ENCODE data around the gene SMIM5. TPM values are rescaled to one million over a fixed set of nuclear protein-coding genes. Genes with fewer than 3 reads are reported as not detected.
A peak's percentile ranks its signal among the peaks of the same experiment; 100 is the strongest.

Gene SMIM5
- total and polyA plus RNA-seq, 8 donors, result 0.58 to 29.5 (median 7.9) TPM; not detected in 2

DNA sequence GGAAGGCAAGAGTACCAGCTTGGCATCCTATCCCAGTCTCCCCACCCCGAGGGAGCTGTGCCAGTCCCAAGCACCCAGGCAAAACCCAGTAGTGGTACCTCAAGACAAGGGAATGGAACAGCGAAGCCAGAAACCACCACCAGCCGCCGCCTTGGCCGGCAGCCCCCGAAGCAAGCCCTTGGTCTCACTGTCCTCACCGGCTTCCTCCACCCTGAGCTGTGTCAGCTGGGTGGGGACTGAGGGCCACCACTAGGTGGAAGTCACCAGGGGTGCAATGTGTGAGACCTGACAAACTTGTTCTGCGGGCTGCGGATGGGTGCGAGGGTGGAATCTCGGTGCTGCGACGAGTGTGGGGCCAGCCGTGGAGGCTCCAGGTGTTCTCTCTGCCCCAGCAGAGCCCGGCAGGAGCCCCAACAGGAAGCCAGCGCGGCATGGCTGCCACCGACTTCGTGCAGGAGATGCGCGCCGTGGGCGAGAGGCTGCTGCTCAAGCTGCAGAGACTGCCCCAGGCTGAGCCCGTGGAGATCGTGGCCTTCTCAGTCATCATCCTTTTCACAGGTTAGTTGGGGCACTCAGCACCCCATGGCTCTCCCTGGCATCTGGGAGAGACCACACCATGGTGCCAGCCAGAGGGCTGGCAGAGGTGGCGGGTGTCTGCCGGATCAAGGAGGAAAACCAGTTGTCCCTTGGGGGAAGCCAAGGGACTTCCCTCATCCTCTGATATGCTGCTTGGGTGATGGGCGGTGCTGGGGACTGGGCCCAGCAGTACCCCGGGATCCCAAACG is 6.7 kb downstream of the SMIM5 start:
- intact Hi-C loops (cut with DNase I; ENCODE audit: low total_unique reads), result no loop called here
- WGBS, 5 donors, result 39 to 75% (median 61%) methylated on average over 11 to 30 of the region's 30 CpGs
- Histone ChIP-seq H3K27ac (peak overlapping the region; percentile 69 to 96 (median 91)), H3K27me3 (no peaks in the 10 kb centered on the region), H3K9me3 (no peaks in the 10 kb centered on the region), H3K36me3 (peaks cover 0 to 35% (median 23%) of the 10 kb centered on the region in 4 donors), H3K4me1 (peaks cover 67 to 93% (median 86%) of the 10 kb centered on the region in 4 donors), H3K4me3 (peak overlapping the region in 1 of 4 donors; percentile 8)
- TF ChIP-seq POLR2AphosphoS5 (IDR thresholded peaks at IDR 0.05) (peak in 2 of 3 donors; percentile 76 to 83), EP300 (IDR thresholded peaks at IDR 0.05) (no peak), CTCF (IDR thresholded peaks at IDR 0.05) (peak in 4 of 7 experiments; percentile 23 to 52 (median 40))
- DNase-seq, result peak; percentile 83 to 92

GRCh38 chr17:75640556-75641119 is 7.4 kb downstream of the SMIM5 start:
- DNase-seq, result peak in 1 of 2 donors; percentile 9
- H3K36me3 ChIP-seq, result peaks cover 0 to 35% (median 23%) of the 10 kb centered on the region in 4 donors

GRCh38 chr17:75641343-75641742 is 8.1 kb downstream of the SMIM5 start:
- DNase-seq, result peak in 1 of 2 donors; percentile 25
- intact Hi-C loops (cut with DNase I; ENCODE audit: low total_unique reads), result no loop called here
- Histone ChIP-seq H3K27ac (peak overlapping the region; percentile 69 to 96 (median 91)), H3K4me1 (peaks cover 63 to 92% (median 84%) of the 10 kb centered on the region in 4 donors), H3K9me3 (no peaks in the 10 kb centered on the region), H3K4me3 (peak overlapping the region in 1 of 4 donors; percentile 8), H3K27me3 (no peaks in the 10 kb centered on the region), H3K36me3 (peaks cover 0 to 35% (median 22%) of the 10 kb centered on the region in 4 donors)
- TF ChIP-seq POLR2A (IDR thresholded peaks at IDR 0.05) (no peak), CTCF (IDR thresholded peaks at IDR 0.05) (no peak), EP300 (IDR thresholded peaks at IDR 0.05) (no peak), POLR2AphosphoS5 (IDR thresholded peaks at IDR 0.05) (no peak)
- WGBS, 5 donors, result 61 to 74% (median 64%) methylated on average over 9 of the region's 9 CpGs

More at GRCh38 chr17:75640556-75641119, 7.4 kb downstream of the SMIM5 start:
- H3K4me3 ChIP-seq, result peak overlapping the region in 1 of 4 donors; percentile 8
- intact Hi-C loops (cut with DNase I; ENCODE audit: low total_unique reads), result no loop called here
- 91 to 92% (median 92%) methylated on average over 10 to 13 of the region's 13 CpGs for WGBS, 5 donors
- no peak for TF ChIP-seq EP300 (IDR thresholded peaks at IDR 0.05)
- no peak for TF ChIP-seq POLR2A (IDR thresholded peaks at IDR 0.05)
- no peak for TF ChIP-seq CTCF (IDR thresholded peaks at IDR 0.05)
- no peak for TF ChIP-seq POLR2AphosphoS5 (IDR thresholded peaks at IDR 0.05)
- H3K9me3 ChIP-seq, result no peaks in the 10 kb centered on the region
- H3K27me3 ChIP-seq, result no peaks in the 10 kb centered on the region
- H3K27ac ChIP-seq, result peak overlapping the region; percentile 69 to 96 (median 91)
- peaks cover 61 to 92% (median 85%) of the 10 kb centered on the region in 4 donors for H3K4me1 ChIP-seq

DNA sequence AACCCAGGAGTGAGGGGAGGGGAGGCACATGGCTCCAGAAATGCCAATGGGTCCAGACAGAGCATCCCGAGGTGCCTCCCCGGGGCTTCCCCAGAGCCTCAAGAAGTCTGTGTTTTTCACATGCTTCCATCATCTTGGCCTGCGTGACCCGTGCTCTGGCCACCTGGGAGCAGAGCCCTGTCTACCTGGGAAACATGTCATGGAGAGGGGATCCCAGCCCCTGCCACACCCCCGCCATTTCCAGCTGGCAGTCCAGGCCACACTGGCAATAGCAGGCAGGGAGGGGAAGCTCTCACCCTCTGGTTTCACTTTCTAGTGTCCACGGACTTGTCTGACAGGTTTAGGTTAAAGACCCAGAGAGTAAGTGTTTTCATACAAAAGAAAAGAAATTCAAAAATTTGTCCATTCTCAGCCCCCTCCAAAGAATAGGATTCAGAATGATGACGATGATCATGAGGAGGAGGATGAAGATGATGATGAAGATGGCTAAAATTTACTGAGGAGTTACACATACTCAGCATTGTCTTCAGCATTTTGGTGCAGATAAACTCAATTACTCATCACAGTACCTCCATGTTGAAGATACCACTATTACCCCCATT is 9.0 kb downstream of the SMIM5 start:
- no peaks in the 10 kb centered on the region for H3K27me3 ChIP-seq
- peaks cover 63 to 91% (median 84%) of the 10 kb centered on the region in 4 donors for H3K4me1 ChIP-seq
- intact Hi-C loops (cut with DNase I; ENCODE audit: low total_unique reads), result no loop called here
- no peaks in the 10 kb centered on the region for H3K9me3 ChIP-seq
- TF ChIP-seq POLR2A (IDR thresholded peaks at IDR 0.05), result no peak
- TF ChIP-seq EP300 (IDR thresholded peaks at IDR 0.05), result no peak
- TF ChIP-seq CTCF (IDR thresholded peaks at IDR 0.05), result no peak
- peak in 2 of 3 donors; percentile 26 to 37 for TF ChIP-seq POLR2AphosphoS5 (IDR thresholded peaks at IDR 0.05)
- WGBS, 5 donors, result 50 to 65% (median 54%) methylated on average over 7 of the region's 7 CpGs
- H3K36me3 ChIP-seq, result peaks cover 0 to 39% (median 19%) of the 10 kb centered on the region in 4 donors
- no peak overlapping the region for H3K4me3 ChIP-seq
- DNase-seq, result peak; percentile 60 to 85
- peak overlapping the region; percentile 88 to 96 (median 91) for H3K27ac ChIP-seq
